Skeletal muscle satellite cell (primary cell): ENCODE measurements around the gene BLVRB.
"Not testable (repeated sequence)": the region's sequence is repeated elsewhere in the genome, so short reads cannot be mapped to it uniquely, and the experiment has no call there.

Source experiments
- H3K27me3 ChIP-seq: 2 replicates; pipeline ENCODE4 v1.7.0; 2013; ENCODE audit warnings: low read length; ENCODE audit not compliant: control insufficient read depth, insufficient read depth
- H3K36me3 ChIP-seq: 2 replicates; pipeline ENCODE4 v1.7.0; 2013; ENCODE audit warnings: mild to moderate bottlenecking, control low read depth, low read length; ENCODE audit not compliant: insufficient read depth
- H3K4me1 ChIP-seq: 2 replicates; pipeline ENCODE4 v1.7.0; 2013; ENCODE audit warnings: low read length; ENCODE audit not compliant: control insufficient read depth, insufficient read depth
- H3K4me2 ChIP-seq: 2 replicates; pipeline ENCODE4 v1.7.0; 2013; ENCODE audit warnings: mild to moderate bottlenecking, low read length
- H3K4me3 ChIP-seq: 2 replicates; pipeline ENCODE4 v1.7.0; 2013; ENCODE audit warnings: low read length
- H3K9ac ChIP-seq: 2 replicates; pipeline ENCODE4 v1.7.0; 2013; ENCODE audit warnings: mild to moderate bottlenecking, low read depth, low read length, moderate library complexity
- H3K9me3 ChIP-seq: replicated peaks from 2 replicates; pipeline ENCODE4 v1.7.0; 2013; ENCODE audit warnings: mild to moderate bottlenecking, control low read depth, low read length

The BLVRB gene

GRCh38 chr19:40461669-40462221 lies 3.8 kb downstream of the BLVRB start:
- Histone ChIP-seq H3K4me1 (peaks cover 28% of the 10 kb centered on the region), H3K9me3 (no peaks in the 10 kb centered on the region), H3K36me3 (peaks cover 3% of the 10 kb centered on the region), H3K27me3 (peaks cover 7% of the 10 kb centered on the region), H3K4me2 (no peak overlapping the region), H3K9ac (no peak overlapping the region), H3K4me3 (no peak overlapping the region)

- Histone ChIP-seq H3K27me3 (no peaks in the 10 kb centered on the region), H3K9me3 (no peaks in the 10 kb centered on the region), H3K4me2 (no peak overlapping the region)
Observed at GRCh38 chr19:40460185-40460584, 5.4 kb downstream of the BLVRB start.

GRCh38 chr19:40458597-40458974 lies 7.0 kb downstream of the BLVRB start:
- Histone ChIP-seq H3K27me3 (no peaks in the 10 kb centered on the region), H3K4me3 (no peak overlapping the region), H3K9me3 (no peaks in the 10 kb centered on the region), H3K4me1 (peaks cover 4% of the 10 kb centered on the region), H3K9ac (no peak overlapping the region), H3K4me2 (no peak overlapping the region), H3K36me3 (peaks cover 3% of the 10 kb centered on the region)

More at GRCh38 chr19:40460185-40460584, 5.4 kb downstream of the BLVRB start:
- Histone ChIP-seq H3K9ac (no peak overlapping the region), H3K4me3 (no peak overlapping the region), H3K4me1 (peaks cover 20% of the 10 kb centered on the region), H3K36me3 (peaks cover 3% of the 10 kb centered on the region)

GRCh38 chr19:40457953-40458596 lies 7.5 kb downstream of the BLVRB start:
- H3K4me3 ChIP-seq: no peak overlapping the region
- no peaks in the 10 kb centered on the region for H3K9me3 ChIP-seq
- peaks cover 1% of the 10 kb centered on the region for H3K4me1 ChIP-seq
- no peaks in the 10 kb centered on the region for H3K27me3 ChIP-seq
- no peak overlapping the region for H3K9ac ChIP-seq
- no peak overlapping the region for H3K4me2 ChIP-seq
- peaks cover 3% of the 10 kb centered on the region for H3K36me3 ChIP-seq

- no peak overlapping the region for H3K9ac ChIP-seq
- H3K27me3 ChIP-seq: no peaks in the 10 kb centered on the region
- no peak overlapping the region for H3K4me3 ChIP-seq
- no peaks in the 10 kb centered on the region for H3K9me3 ChIP-seq
- H3K4me1 ChIP-seq: no peaks in the 10 kb centered on the region
- peaks cover 3% of the 10 kb centered on the region for H3K36me3 ChIP-seq
- H3K4me2 ChIP-seq: no peak overlapping the region
Observed at GRCh38 chr19:40457048-40457447, 8.5 kb downstream of the BLVRB start.

GRCh38 chr19:40453943-40454342 lies 11.6 kb downstream of the BLVRB start:
- H3K4me2 ChIP-seq, H3K4me1 ChIP-seq, H3K4me3 ChIP-seq, H3K9me3 ChIP-seq, H3K36me3 ChIP-seq, H3K9ac ChIP-seq, H3K27me3 ChIP-seq: not testable (repeated sequence)

- H3K4me3 ChIP-seq: no peak overlapping the region
- no peaks in the 10 kb centered on the region for H3K9me3 ChIP-seq
- no peak overlapping the region for H3K9ac ChIP-seq
- no peaks in the 10 kb centered on the region for H3K27me3 ChIP-seq
- H3K36me3 ChIP-seq: peaks cover 6% of the 10 kb centered on the region
- no peaks in the 10 kb centered on the region for H3K4me1 ChIP-seq
- no peak overlapping the region for H3K4me2 ChIP-seq
Observed at GRCh38 chr19:40453151-40453735, 12.3 kb downstream of the BLVRB start.

GRCh38 chr19:40452016-40452415 lies 13.5 kb downstream of the BLVRB start:
- no peak overlapping the region for H3K9ac ChIP-seq
- H3K27me3 ChIP-seq: no peaks in the 10 kb centered on the region
- H3K4me2 ChIP-seq: no peak overlapping the region
- no peaks in the 10 kb centered on the region for H3K9me3 ChIP-seq
- no peaks in the 10 kb centered on the region for H3K4me1 ChIP-seq
- H3K36me3 ChIP-seq: peaks cover 3% of the 10 kb centered on the region
- no peak overlapping the region for H3K4me3 ChIP-seq

GRCh38 chr19:40450664-40451063 lies 14.9 kb downstream of the BLVRB start:
- H3K9me3 ChIP-seq: no peaks in the 10 kb centered on the region
- peaks cover 3% of the 10 kb centered on the region for H3K36me3 ChIP-seq
- no peak overlapping the region for H3K4me3 ChIP-seq
- H3K27me3 ChIP-seq: no peaks in the 10 kb centered on the region
- no peak overlapping the region for H3K9ac ChIP-seq
- H3K4me1 ChIP-seq: peaks cover 4% of the 10 kb centered on the region
- no peak overlapping the region for H3K4me2 ChIP-seq

- Histone ChIP-seq H3K9me3 (no peaks in the 10 kb centered on the region), H3K27me3 (no peaks in the 10 kb centered on the region), H3K9ac (no peak overlapping the region), H3K4me2 (no peak overlapping the region), H3K4me3 (no peak overlapping the region), H3K36me3 (peaks cover 3% of the 10 kb centered on the region), H3K4me1 (peaks cover 8% of the 10 kb centered on the region)
Observed at GRCh38 chr19:40449506-40449905, 16.0 kb downstream of the BLVRB start.

GRCh38 chr19:40446263-40446784 lies 19.2 kb downstream of the BLVRB start:
- Histone ChIP-seq H3K4me3 (no peak overlapping the region), H3K36me3 (peaks cover 18% of the 10 kb centered on the region), H3K4me2 (no peak overlapping the region), H3K4me1 (peaks cover 18% of the 10 kb centered on the region), H3K9me3 (no peaks in the 10 kb centered on the region), H3K9ac (no peak overlapping the region), H3K27me3 (no peaks in the 10 kb centered on the region)
